Activated B cell treated with CpG ODN at 0.5 μM for 24 hours (primary cell): ENCODE results near the gene PRX. TPM values are rescaled to one million over a fixed set of nuclear protein-coding genes. Genes with fewer than 3 reads are reported as not detected.
"Not testable (repeated sequence)": the region's sequence is repeated elsewhere in the genome, so short reads cannot be mapped to it uniquely, and the experiment has no call there.

ENCODE experiments used
- ATAC-seq: fragments of 200-7000 bp; cut with Tn5 transposase; one replicate; pipeline ENCODE4 v1.10.0; 2021; ENCODE audit warnings: low read depth, mild to moderate bottlenecking, moderate library complexity
- CTCF ChIA-PET: fragments of 350-600 bp; sonication (Branson Sonifier 250); formaldehyde crosslinking; loops from one replicate; lab custom pipeline; 2021; ENCODE audit warnings: antibody characterized with exemption; lab: Charles Lee
- POLR2A ChIA-PET: fragments of 350-600 bp; sonication (Branson Sonifier 250); formaldehyde crosslinking; loops from one replicate; lab custom pipeline; 2021; ENCODE audit warnings: antibody characterized with exemption; lab: Charles Lee
- DNase-seq: peaks from one replicate; pipeline ENCODE4 v3.0.0; 2022
- H3K27ac Mint-ChIP-seq: one replicate; pipeline ENCODE4 v1.8.0; 2020; ENCODE audit warnings: mixed read lengths
- H3K27me3 Mint-ChIP-seq: one replicate; pipeline ENCODE4 v1.8.0; 2021; ENCODE audit warnings: mixed read lengths
- H3K36me3 Mint-ChIP-seq: one replicate; pipeline ENCODE4 v1.8.0; 2021; ENCODE audit warnings: low read depth, mixed read lengths
- H3K4me1 Mint-ChIP-seq: one replicate; pipeline ENCODE4 v1.8.0; 2021; ENCODE audit warnings: mixed read lengths
- H3K4me3 Mint-ChIP-seq: one replicate; pipeline ENCODE4 v1.8.0; 2020; ENCODE audit warnings: mild to moderate bottlenecking, mixed read lengths
- H3K9me3 Mint-ChIP-seq: one replicate; pipeline ENCODE4 v1.8.0; 2020; ENCODE audit warnings: mixed read lengths
- intact Hi-C: fragments of 100-400 bp; cut with micrococcal nuclease; formaldehyde crosslinking; loops from one replicate; pipeline ENCODE4 v1.15.1; 2024
- total RNA-seq: library from RNA; stranded (reverse); gene quantifications from 2 replicates; pipeline ENCODE4 v1.2.3, GENCODE V29; 2022
- TF ChIP-seq, protein P1 (sequence below): fragments of 200-600 bp; IDR thresholded peaks from one replicate; pipeline ENCODE4 v1.8.0; 2022; ENCODE audit warnings: antibody characterized with exemption, mild to moderate bottlenecking

Gene PRX
- total RNA-seq, 1 donor from 2014 or later: 1.7 TPM

GRCh38 chr19:40457953-40458596 is 44.9 kb upstream of the PRX start:
- ChIA-PET POLR2A (no interaction called here), CTCF (no interaction called here)
- peaks cover 14% of the 10 kb centered on the region for H3K4me1 Mint-ChIP-seq
- H3K27ac Mint-ChIP-seq: no peak overlapping the region
- no peak overlapping the region for H3K4me3 Mint-ChIP-seq
- intact Hi-C loops: no loop called here
- TF ChIP-seq, protein P1, sequence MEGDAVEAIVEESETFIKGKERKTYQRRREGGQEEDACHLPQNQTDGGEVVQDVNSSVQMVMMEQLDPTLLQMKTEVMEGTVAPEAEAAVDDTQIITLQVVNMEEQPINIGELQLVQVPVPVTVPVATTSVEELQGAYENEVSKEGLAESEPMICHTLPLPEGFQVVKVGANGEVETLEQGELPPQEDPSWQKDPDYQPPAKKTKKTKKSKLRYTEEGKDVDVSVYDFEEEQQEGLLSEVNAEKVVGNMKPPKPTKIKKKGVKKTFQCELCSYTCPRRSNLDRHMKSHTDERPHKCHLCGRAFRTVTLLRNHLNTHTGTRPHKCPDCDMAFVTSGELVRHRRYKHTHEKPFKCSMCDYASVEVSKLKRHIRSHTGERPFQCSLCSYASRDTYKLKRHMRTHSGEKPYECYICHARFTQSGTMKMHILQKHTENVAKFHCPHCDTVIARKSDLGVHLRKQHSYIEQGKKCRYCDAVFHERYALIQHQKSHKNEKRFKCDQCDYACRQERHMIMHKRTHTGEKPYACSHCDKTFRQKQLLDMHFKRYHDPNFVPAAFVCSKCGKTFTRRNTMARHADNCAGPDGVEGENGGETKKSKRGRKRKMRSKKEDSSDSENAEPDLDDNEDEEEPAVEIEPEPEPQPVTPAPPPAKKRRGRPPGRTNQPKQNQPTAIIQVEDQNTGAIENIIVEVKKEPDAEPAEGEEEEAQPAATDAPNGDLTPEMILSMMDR: no peak
- peaks cover 2% of the 10 kb centered on the region for H3K36me3 Mint-ChIP-seq
- H3K9me3 Mint-ChIP-seq: no peaks in the 10 kb centered on the region
- ATAC-seq: no peak
- DNase-seq: no peak
- no peaks in the 10 kb centered on the region for H3K27me3 Mint-ChIP-seq

DNA sequence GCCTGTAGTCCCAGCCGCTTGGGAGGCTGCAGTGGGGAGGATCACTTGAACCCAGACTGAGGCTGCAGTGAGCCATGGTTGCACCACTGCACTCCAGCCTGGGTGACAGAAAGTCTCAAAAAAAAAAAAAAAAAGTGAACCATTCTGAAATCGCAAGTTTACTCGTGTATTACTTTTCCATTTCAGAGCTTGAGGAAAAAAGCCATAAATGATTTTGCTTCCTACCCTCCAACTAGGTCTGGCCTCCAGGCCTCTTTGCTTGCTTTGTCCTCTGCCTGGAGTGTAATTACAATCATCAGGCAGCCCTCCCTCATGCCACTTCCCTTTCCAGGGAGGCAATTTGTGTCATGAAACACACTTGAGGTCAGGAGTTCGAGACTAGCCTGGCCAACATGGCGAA is 43.9 kb upstream of the PRX start:
- ChIA-PET CTCF (interaction anchor here (1.7 kb wide), 1 partner anchor 14 kb away, joined by 4 read pairs; no protein-coding TSS in a partner anchor), POLR2A (no interaction called here)
- ATAC-seq: no peak
- H3K4me1 Mint-ChIP-seq: peaks cover 11% of the 10 kb centered on the region
- no peaks in the 10 kb centered on the region for H3K9me3 Mint-ChIP-seq
- H3K27me3 Mint-ChIP-seq: no peaks in the 10 kb centered on the region
- H3K27ac Mint-ChIP-seq: no peak overlapping the region
- no peak overlapping the region for H3K4me3 Mint-ChIP-seq
- intact Hi-C loops: no loop called here
- H3K36me3 Mint-ChIP-seq: peaks cover 2% of the 10 kb centered on the region
- DNase-seq: no peak
- TF ChIP-seq, protein P1: no peak

GRCh38 chr19:40453943-40454342 is 40.8 kb upstream of the PRX start:
- H3K36me3 Mint-ChIP-seq, ATAC-seq, H3K27me3 Mint-ChIP-seq, POLR2A ChIA-PET, H3K4me3 Mint-ChIP-seq, H3K9me3 Mint-ChIP-seq, H3K4me1 Mint-ChIP-seq, intact Hi-C loops, DNase-seq, H3K27ac Mint-ChIP-seq: not testable (repeated sequence)
- CTCF ChIA-PET: interaction anchor here (1.3 to 1.7 kb wide), 2 partner anchors 10 to 34 kb away, joined by 4 to 8 read pairs; no protein-coding TSS in a partner anchor

- DNase-seq (no peak), ATAC-seq (no peak)
- CTCF ChIA-PET: interaction anchor here (1.3 to 1.7 kb wide), 2 partner anchors 11 to 33 kb away, joined by 4 to 8 read pairs; no protein-coding TSS in a partner anchor
- Mint-ChIP-seq H3K27me3 (no peaks in the 10 kb centered on the region), H3K4me1 (no peaks in the 10 kb centered on the region), H3K36me3 (peaks cover 2% of the 10 kb centered on the region), H3K9me3 (no peaks in the 10 kb centered on the region), H3K27ac (no peak overlapping the region), H3K4me3 (no peak overlapping the region)
- POLR2A ChIA-PET: interaction anchor here (0.6 kb wide), 1 partner anchor 10 kb away, joined by 3 read pairs; no protein-coding TSS in a partner anchor
- TF ChIP-seq, protein P1: no peak
- intact Hi-C loops: no loop called here
These were observed 40.1 kb upstream of the PRX start for GRCh38 chr19:40453151-40453735.

GRCh38 chr19:40452016-40452415 is 38.8 kb upstream of the PRX start:
- CTCF ChIA-PET: no interaction called here
- Mint-ChIP-seq H3K4me3 (no peak overlapping the region), H3K9me3 (no peaks in the 10 kb centered on the region)

More at GRCh38 chr19:40452016-40452415, 38.8 kb upstream of the PRX start:
- TF ChIP-seq, protein P1: no peak
- Mint-ChIP-seq H3K4me1 (no peaks in the 10 kb centered on the region), H3K27me3 (no peaks in the 10 kb centered on the region), H3K36me3 (peaks cover 2% of the 10 kb centered on the region), H3K27ac (no peak overlapping the region)
- ATAC-seq: no peak
- intact Hi-C loops: no loop called here
- no peak for DNase-seq
- POLR2A ChIA-PET: no interaction called here
